OCI-LY3 (cell line): ENCODE data around the gene DNAJA1.

ENCODE experiments used
- EZH2phosphoT487 ChIP-seq: fragments of 200-600 bp; shearing (Covaris generic); IDR thresholded peaks from 2 replicates; pipeline ENCODE4 v1.6.1; 2018; ENCODE audit warnings: antibody characterized with exemption, mixed run types, low read depth
- TF ChIP-seq, protein P1 (sequence below): fragments of 200-600, 300-600 bp; sonication (generic); IDR thresholded peaks from 2 replicates; pipeline ENCODE4 v1.5.1; 2014; ENCODE audit warnings: antibody characterized with exemption, low read length, low read depth

DNA sequence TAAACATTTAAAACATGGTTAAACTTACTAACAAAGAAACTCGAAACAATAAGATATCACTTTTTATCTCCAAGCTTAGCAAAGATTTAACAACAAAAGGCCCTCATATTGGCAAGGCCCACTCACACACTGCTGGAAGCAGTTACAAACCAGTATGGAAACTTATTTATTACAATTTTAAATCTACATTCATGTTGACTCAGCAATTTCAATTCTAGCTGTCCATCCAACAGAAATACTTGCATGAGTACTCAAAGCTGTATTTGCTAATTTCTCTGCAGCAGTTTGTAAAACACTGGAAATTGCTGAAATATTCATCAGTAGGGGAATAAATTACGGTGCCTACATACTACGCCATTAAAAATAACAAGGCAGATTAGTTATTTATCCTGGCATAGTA lies 2.8 kb upstream of the DNAJA1 start:
- TF ChIP-seq, protein P1, sequence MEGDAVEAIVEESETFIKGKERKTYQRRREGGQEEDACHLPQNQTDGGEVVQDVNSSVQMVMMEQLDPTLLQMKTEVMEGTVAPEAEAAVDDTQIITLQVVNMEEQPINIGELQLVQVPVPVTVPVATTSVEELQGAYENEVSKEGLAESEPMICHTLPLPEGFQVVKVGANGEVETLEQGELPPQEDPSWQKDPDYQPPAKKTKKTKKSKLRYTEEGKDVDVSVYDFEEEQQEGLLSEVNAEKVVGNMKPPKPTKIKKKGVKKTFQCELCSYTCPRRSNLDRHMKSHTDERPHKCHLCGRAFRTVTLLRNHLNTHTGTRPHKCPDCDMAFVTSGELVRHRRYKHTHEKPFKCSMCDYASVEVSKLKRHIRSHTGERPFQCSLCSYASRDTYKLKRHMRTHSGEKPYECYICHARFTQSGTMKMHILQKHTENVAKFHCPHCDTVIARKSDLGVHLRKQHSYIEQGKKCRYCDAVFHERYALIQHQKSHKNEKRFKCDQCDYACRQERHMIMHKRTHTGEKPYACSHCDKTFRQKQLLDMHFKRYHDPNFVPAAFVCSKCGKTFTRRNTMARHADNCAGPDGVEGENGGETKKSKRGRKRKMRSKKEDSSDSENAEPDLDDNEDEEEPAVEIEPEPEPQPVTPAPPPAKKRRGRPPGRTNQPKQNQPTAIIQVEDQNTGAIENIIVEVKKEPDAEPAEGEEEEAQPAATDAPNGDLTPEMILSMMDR: no peak
- TF ChIP-seq EZH2phosphoT487: no peak
